ENCODE measurements around the gene SAMHD1. TPM values are rescaled to one million over a fixed set of nuclear protein-coding genes. Genes with fewer than 3 reads are reported as not detected.

Gene SAMHD1
- total and polyA plus RNA-seq, 2 donors (not counting 3 experiments of a cell fraction or from before 2014, with no cell fraction given), result 13.7 to 27.5 TPM

GRCh38 chr20:36847710-36848040, 103.8 kb downstream of the SAMHD1 start:
- no peaks in the 10 kb centered on the region for H3K9me1 ChIP-seq (replicated peaks; ENCODE audit: control insufficient read depth, extremely low read depth, insufficient read depth, low read length)
- BruUV-seq (replicated peaks), result no TSS peak
- no peaks in the 10 kb centered on the region for H3K36me3 ChIP-seq (ENCODE audit: control insufficient read depth in 2 of 2, extremely low read depth in 1 of 2, insufficient read depth in 2 of 2, low read length in 2 of 2)
- no peak overlapping the region for H3K9ac ChIP-seq (replicated peaks; ENCODE audit: extremely low read depth, insufficient read depth, low read length)
- peak overlapping the region; percentile 51 for H3K27ac ChIP-seq (ENCODE audit: insufficient read depth, low read depth, low read length)
- no peak overlapping the region for H3K4me2 ChIP-seq (ENCODE audit: insufficient read depth, low read length)
- H3K4me1 ChIP-seq (ENCODE audit: control insufficient read depth, extremely low read depth, insufficient read depth, low read length), result peaks cover 14% of the 10 kb centered on the region
- peaks cover 60% of the 10 kb centered on the region for H3K79me2 ChIP-seq (ENCODE audit: control insufficient read depth, insufficient read depth, low read length)
- FAIRE-seq, result no peak
- DNase-seq (ENCODE audit: low read depth, low spot score), result no peak
- TF ChIP-seq JUN (IDR thresholded peaks at IDR 0.05; ENCODE audit: borderline replicate concordance, insufficient read depth, insufficient read length, low read depth) (no peak), MAX (IDR thresholded peaks at IDR 0.05; ENCODE audit: insufficient read depth, insufficient read length) (no peak), MYC (IDR thresholded peaks at IDR 0.05; ENCODE audit: low read depth, low read length) (no peak), GATA2 (IDR thresholded peaks at IDR 0.05; ENCODE audit: insufficient read depth, insufficient read length, low read depth, low read length) (no peak), EZH2 (IDR thresholded peaks at IDR 0.05; ENCODE audit: borderline replicate concordance, low read depth, low read length, severe bottlenecking) (no peak), CTCF (IDR thresholded peaks at IDR 0.05; ENCODE audit: extremely low read depth in 1 of 2, insufficient read depth in 1 of 2, low read depth in 1 of 2, low read length in 2 of 2) (no peak), FOS (IDR thresholded peaks at IDR 0.05; ENCODE audit: borderline replicate concordance, insufficient read depth, low read length) (no peak), POLR2AphosphoS5 (IDR thresholded peaks at IDR 0.05; ENCODE audit: insufficient read depth, low read depth, low read length) (no peak), POLR2A (IDR thresholded peaks at IDR 0.05; ENCODE audit: low read depth, low read length) (no peak)
- no peaks in the 10 kb centered on the region for H3K9me3 ChIP-seq (replicated peaks; ENCODE audit: control insufficient read depth, insufficient read depth, low read length)
- POLR2A ChIA-PET, result no interaction called here
- H3K27me3 ChIP-seq (ENCODE audit: control insufficient read depth in 2 of 2, insufficient read depth in 2 of 2, low read length in 2 of 2), result no peaks in the 10 kb centered on the region
- dilution Hi-C loops (cut with MboI; ENCODE audit: extremely low pct_ligation_motif_present, low sequenced_read_pairs), result no loop called here
- no peak overlapping the region for H3K4me3 ChIP-seq (replicated peaks in 1 of 3; ENCODE audit: insufficient read depth in 1 of 3, low read depth in 1 of 3, low read length in 3 of 3)
- CTCF ChIA-PET, result interaction anchor here (1.0 to 5.9 kb wide), 7 partner anchors 10 to 74 kb away, joined by 3 to 31 read pairs (median 9); a partner anchor contains a TSS
- no peak overlapping the region for H2AFZ ChIP-seq (ENCODE audit: low read depth, low read length)
- intact Hi-C loops (cut with micrococcal nuclease), result no loop called here
- H4K20me1 ChIP-seq (replicated peaks; ENCODE audit: control insufficient read depth, extremely low read depth, insufficient read depth, low read length), result no peaks in the 10 kb centered on the region
